Measurements from ENCODE around the gene DMRT3.

DNA sequence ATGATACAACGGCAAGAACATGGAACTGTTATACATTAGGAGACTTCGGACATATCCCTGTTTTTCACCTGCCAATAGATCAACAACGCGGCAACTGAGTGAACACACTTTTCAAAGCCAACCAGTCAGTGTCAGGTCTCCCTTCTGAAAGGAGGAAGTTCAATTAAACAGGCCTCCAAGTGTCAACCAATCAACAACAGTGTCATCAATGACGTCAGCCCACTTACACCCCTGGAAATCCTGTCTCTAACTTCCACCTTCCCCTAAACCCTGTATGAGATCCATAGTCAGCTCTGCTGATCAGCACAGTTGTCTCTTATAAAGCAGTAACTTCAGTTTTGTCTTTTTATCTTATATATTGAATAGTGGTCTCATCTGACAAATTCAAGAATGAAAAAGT lies 36.6 kb downstream of the DMRT3 start:
- TF ChIP-seq, protein P1, sequence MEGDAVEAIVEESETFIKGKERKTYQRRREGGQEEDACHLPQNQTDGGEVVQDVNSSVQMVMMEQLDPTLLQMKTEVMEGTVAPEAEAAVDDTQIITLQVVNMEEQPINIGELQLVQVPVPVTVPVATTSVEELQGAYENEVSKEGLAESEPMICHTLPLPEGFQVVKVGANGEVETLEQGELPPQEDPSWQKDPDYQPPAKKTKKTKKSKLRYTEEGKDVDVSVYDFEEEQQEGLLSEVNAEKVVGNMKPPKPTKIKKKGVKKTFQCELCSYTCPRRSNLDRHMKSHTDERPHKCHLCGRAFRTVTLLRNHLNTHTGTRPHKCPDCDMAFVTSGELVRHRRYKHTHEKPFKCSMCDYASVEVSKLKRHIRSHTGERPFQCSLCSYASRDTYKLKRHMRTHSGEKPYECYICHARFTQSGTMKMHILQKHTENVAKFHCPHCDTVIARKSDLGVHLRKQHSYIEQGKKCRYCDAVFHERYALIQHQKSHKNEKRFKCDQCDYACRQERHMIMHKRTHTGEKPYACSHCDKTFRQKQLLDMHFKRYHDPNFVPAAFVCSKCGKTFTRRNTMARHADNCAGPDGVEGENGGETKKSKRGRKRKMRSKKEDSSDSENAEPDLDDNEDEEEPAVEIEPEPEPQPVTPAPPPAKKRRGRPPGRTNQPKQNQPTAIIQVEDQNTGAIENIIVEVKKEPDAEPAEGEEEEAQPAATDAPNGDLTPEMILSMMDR (IDR thresholded peaks at IDR 0.05; ENCODE audit: borderline replicate concordance, extremely low read depth, low read length, poor library complexity, severe bottlenecking), result no peak
- no peak for TF ChIP-seq EZH2 (IDR thresholded peaks at IDR 0.05; ENCODE audit: borderline replicate concordance, low read depth, low read length, severe bottlenecking)
